Liver (tissue), 9 donors: ENCODE measurements around the gene AAK1. TPM values are rescaled to one million over a fixed set of nuclear protein-coding genes. Genes with fewer than 3 reads are reported as not detected.

ENCODE experiments used
- DNase-seq: peaks from one replicate; pipeline ENCODE4 v3.0.0-alpha.2; 2017; ENCODE audit warnings: low spot score
- H3K27ac ChIP-seq, 2 donors: one replicate each; pipeline ENCODE4 v1.7.0; 2013; ENCODE audit warnings: inconsistent platforms in 2 of 2, low read length in 2 of 2, control low read depth in 1 of 2, low read depth in 1 of 2, mild to moderate bottlenecking in 1 of 2
- H3K27me3 ChIP-seq, 4 donors: one replicate each; pipeline versions ENCODE4 v1.6.1 to v1.7.0; 2013; ENCODE audit warnings: low read length in 3 of 4, inconsistent platforms in 1 of 4, mild to moderate bottlenecking in 1 of 4, moderate library complexity in 1 of 4; ENCODE audit not compliant: control insufficient read depth in 4 of 4, insufficient read depth in 4 of 4
- H3K36me3 ChIP-seq, 4 donors: one replicate each; pipeline versions ENCODE4 v1.6.1 to v1.7.0; 2013; ENCODE audit warnings: low read length in 3 of 4, mild to moderate bottlenecking in 3 of 4, low read depth in 1 of 4, moderate library complexity in 1 of 4; ENCODE audit not compliant: control insufficient read depth in 4 of 4, insufficient read depth in 3 of 4
- H3K4me1 ChIP-seq, 4 donors: one replicate each; pipeline versions ENCODE4 v1.6.1 to v1.7.0; 2013; ENCODE audit warnings: low read length in 3 of 4, mild to moderate bottlenecking in 3 of 4, moderate library complexity in 1 of 4; ENCODE audit not compliant: control insufficient read depth in 4 of 4, insufficient read depth in 4 of 4
- H3K4me3 ChIP-seq, 3 donors: one replicate each; pipeline versions ENCODE4 v1.6.1 to v1.7.0; 2013; ENCODE audit warnings: low read length in 3 of 3, control low read depth in 1 of 3, low read depth in 1 of 3, mild to moderate bottlenecking in 1 of 3
- H3K9ac ChIP-seq, 2 donors: one replicate each; pipeline ENCODE4 v1.7.0; 2013; ENCODE audit warnings: low read length in 2 of 2, mild to moderate bottlenecking in 2 of 2, moderate library complexity in 2 of 2, control low read depth in 1 of 2, low read depth in 1 of 2
- H3K9me3 ChIP-seq, 4 donors: one replicate each; pipeline versions ENCODE4 v1.6.1 to v1.7.0; 2013; ENCODE audit warnings: low read length in 3 of 4; ENCODE audit not compliant: control insufficient read depth in 4 of 4
- ATF3 ChIP-seq: IDR thresholded peaks from 2 replicates; pipeline ENCODE4 v1.6.1; 2016; ENCODE audit warnings: antibody characterized with exemption
- CTCF ChIP-seq: fragments of 150-350 bp; IDR thresholded peaks from 2 replicates; pipeline ENCODE4 v1.5.1; 2017; ENCODE audit warnings: improper control_type of control experiment, low read depth, low read length; ENCODE audit not compliant: missing input control
- EGR1 ChIP-seq, 2 donors: IDR thresholded peaks; 2 replicates each; pipeline ENCODE4 v1.6.1; 2016 to 2018; ENCODE audit warnings: antibody characterized with exemption in 2 of 2, low read depth in 2 of 2
- FOXA1 ChIP-seq: IDR thresholded peaks from 2 replicates; pipeline ENCODE4 v1.6.1; 2016; ENCODE audit warnings: antibody characterized with exemption
- FOXA2 ChIP-seq: IDR thresholded peaks from 2 replicates; pipeline ENCODE4 v1.6.1; 2016; ENCODE audit warnings: antibody characterized with exemption
- GABPA ChIP-seq, 2 donors: IDR thresholded peaks in 1 of 2; conservative IDR thresholded peaks in 1 of 2; 2 replicates each; pipeline ENCODE4 v1.6.1; 2016; ENCODE audit warnings: antibody characterized with exemption in 2 of 2, mild to moderate bottlenecking in 1 of 2, moderate library complexity in 1 of 2
- HNF4A ChIP-seq, 2 donors: conservative IDR thresholded peaks; 2 replicates each; pipeline ENCODE4 v1.6.1; 2016; ENCODE audit warnings: antibody characterized with exemption in 2 of 2, mild to moderate bottlenecking in 2 of 2
- HNF4G ChIP-seq: IDR thresholded peaks from 2 replicates; pipeline ENCODE4 v1.6.1; 2016; ENCODE audit warnings: antibody characterized with exemption
- JUND ChIP-seq, 2 donors: IDR thresholded peaks; 2 replicates each; pipeline ENCODE4 v1.6.1; 2016; ENCODE audit warnings: antibody characterized with exemption in 2 of 2
- MAX ChIP-seq: IDR thresholded peaks from 2 replicates; pipeline ENCODE4 v1.6.1; 2016; ENCODE audit warnings: antibody characterized with exemption
- NR2F2 ChIP-seq: IDR thresholded peaks from 2 replicates; pipeline ENCODE4 v1.6.1; 2016; ENCODE audit warnings: antibody characterized with exemption
- RAD21 ChIP-seq, 2 donors: IDR thresholded peaks; 2 replicates each; pipeline ENCODE4 v1.6.1; 2016; ENCODE audit warnings: antibody characterized with exemption in 2 of 2, mild to moderate bottlenecking in 2 of 2
- REST ChIP-seq: IDR thresholded peaks from 2 replicates; pipeline ENCODE4 v1.6.1; 2016; ENCODE audit warnings: antibody characterized with exemption, mild to moderate bottlenecking
- RXRA ChIP-seq, 2 donors: IDR thresholded peaks; 2 replicates each; pipeline ENCODE4 v1.6.1; 2017 to 2018; ENCODE audit warnings: antibody characterized with exemption in 2 of 2, mild to moderate bottlenecking in 1 of 2
- SP1 ChIP-seq: IDR thresholded peaks from 2 replicates; pipeline ENCODE4 v1.6.1; 2018; ENCODE audit warnings: antibody characterized with exemption, mild to moderate bottlenecking
- TAF1 ChIP-seq: conservative IDR thresholded peaks from 2 replicates; pipeline ENCODE4 v1.6.1; 2016; ENCODE audit warnings: antibody characterized with exemption, mild to moderate bottlenecking
- YY1 ChIP-seq: IDR thresholded peaks from 2 replicates; pipeline ENCODE4 v1.6.1; 2016; ENCODE audit warnings: antibody characterized with exemption, mild to moderate bottlenecking
- ZBTB33 ChIP-seq: IDR thresholded peaks from 2 replicates; pipeline ENCODE4 v1.6.1; 2016; ENCODE audit warnings: antibody characterized with exemption
- WGBS: extraction: QIAGEN DNeasy Blood & Tissue Kit; methylation state at CpG from one replicate; pipeline ENCODE4 v1.1.7; 2013; 5-methylcytosine and 5-hydroxymethylcytosine counted together
- polyA plus RNA-seq, 2 donors: library from polyadenylated mRNA; stranded (reverse) in 1 of 2; unstranded in 1 of 2; fragments of 200-250 nt in 1 of 2; fragments of >200 nt in 1 of 2; fragmentation: Nextera tagmentation in 1 of 2; extraction: Ambion mirVana in 1 of 2; gene quantifications; one replicate each; pipeline versions ENCODE4 v1.2.1 to v1.2.3, GENCODE V29; 2013 to 2015
- total RNA-seq, 2 donors: library from RNA; depleted of rRNA; stranded (reverse); fragments of >200 nt; gene quantifications; one replicate each; pipeline ENCODE4 v1.2.3, GENCODE V29; 2014
- donor health status: healthy.
- donor health status: healthy.
- donor health status: healthy.
- donor health status: healthy.
- donor health status: healthy.

Gene AAK1
- total and polyA plus RNA-seq, 4 donors, result 3.9 to 14.3 (median 11.3) TPM

GRCh38 chr2:69437751-69438154, 205.8 kb downstream of the AAK1 start:
- peak overlapping the region; percentile 21 to 81 for H3K9ac ChIP-seq
- H3K27ac ChIP-seq, result peak overlapping the region; percentile 79 to 98
- TF ChIP-seq ATF3 (no peak), EGR1 (IDR thresholded peaks at IDR 0.05; ENCODE audit: low read depth in 2 of 2) (peak in 1 of 2 donors; percentile 3)
- no peaks in the 10 kb centered on the region for H3K9me3 ChIP-seq
- H3K4me3 ChIP-seq, result peak overlapping the region; percentile 9 to 89 (median 88)
- no peaks in the 10 kb centered on the region for H3K36me3 ChIP-seq
- H3K27me3 ChIP-seq, result no peaks in the 10 kb centered on the region
- H3K4me1 ChIP-seq, result peaks cover 0 to 10% (median 5%) of the 10 kb centered on the region in 4 donors
- DNase-seq, result no peak
- 58% methylated on average over 7 of the region's 7 CpGs for WGBS

GRCh38 chr2:69436938-69437750, 206.4 kb downstream of the AAK1 start, which contains the start of gene NFU1:
TSS of gene NFU1 (minus strand) at chr2:69437435. CDS start at chr2:69437422, 13 bp downstream.
- TF ChIP-seq RAD21 (IDR thresholded peaks at IDR 0.05) (peak; percentile 49 to 63), SP1 (peak; percentile 40), MAX (peak; percentile 15), FOXA1 (no peak), YY1 (peak; percentile 99), NR2F2 (no peak), HNF4G (no peak), REST (peak; percentile 78), RXRA (IDR thresholded peaks at IDR 0.05) (peak; percentile 15 to 40), TAF1 (peak; percentile 85), ZBTB33 (no peak), CTCF (peak; percentile 76), JUND (IDR thresholded peaks at IDR 0.05) (no peak), FOXA2 (no peak), EGR1 (IDR thresholded peaks at IDR 0.05; ENCODE audit: low read depth in 2 of 2) (peak in 1 of 2 donors; percentile 30), ATF3 (no peak), HNF4A (conservative IDR thresholded peaks at IDR 0.05) (no peak), GABPA (IDR thresholded peaks at IDR 0.05 in 1 of 2, conservative IDR thresholded peaks at IDR 0.05 in 1 of 2) (peak in 1 of 2 donors; percentile 13)
- peak within 1 kb of the TSS; percentile 75 to 89 (median 88) for H3K4me3 ChIP-seq
- H3K9me3 ChIP-seq, result no peaks in the 10 kb centered on the region
- peak within 1 kb of the TSS; percentile 21 to 95 for H3K9ac ChIP-seq
- WGBS, result under 1% methylated on average over 60 of the region's 60 CpGs
- H3K27me3 ChIP-seq, result no peaks in the 10 kb centered on the region
- H3K36me3 ChIP-seq, result no peaks in the 10 kb centered on the region
- peaks cover 0 to 10% (median 5%) of the 10 kb centered on the region in 4 donors for H3K4me1 ChIP-seq
- peak; percentile 91 for DNase-seq
- H3K27ac ChIP-seq, result peak within 1 kb of the TSS; percentile 79 to 98
